Activated CD4-positive, alpha-beta T cell treated with anti-CD3 and anti-CD28 coated beads for 36 hours (primary cell): ENCODE data around the gene WDR82. TPM values are rescaled to one million over a fixed set of nuclear protein-coding genes. Genes with fewer than 3 reads are reported as not detected.

ENCODE experiments used
- ATAC-seq: fragments of 200-7000 bp; cut with Tn5 transposase; one replicate; pipeline ENCODE4 v1.10.0; 2021; ENCODE audit warnings: mild to moderate bottlenecking, moderate library complexity
- CTCF ChIA-PET: fragments of 350-600 bp; sonication (Branson Sonifier 250); formaldehyde crosslinking; loops from one replicate; lab custom pipeline; 2021; ENCODE audit warnings: antibody characterized with exemption; lab: Charles Lee
- POLR2A ChIA-PET: fragments of 350-600 bp; sonication (Branson Sonifier 250); formaldehyde crosslinking; loops from one replicate; lab custom pipeline; 2021; ENCODE audit warnings: antibody characterized with exemption, inconsistent platforms; lab: Charles Lee
- DNase-seq: peaks from one replicate; pipeline ENCODE4 v3.0.0-alpha.2; 2020
- H3K27ac Mint-ChIP-seq: one replicate; pipeline ENCODE4 v1.8.0; 2021; ENCODE audit warnings: mixed read lengths
- H3K27me3 Mint-ChIP-seq: one replicate; pipeline ENCODE4 v1.8.0; 2021; ENCODE audit warnings: mixed read lengths
- H3K36me3 Mint-ChIP-seq: one replicate; pipeline ENCODE4 v1.8.0; 2021; ENCODE audit warnings: low read depth, mixed read lengths
- H3K4me1 Mint-ChIP-seq: one replicate; pipeline ENCODE4 v1.8.0; 2021; ENCODE audit warnings: mixed read lengths
- H3K4me3 Mint-ChIP-seq: one replicate; pipeline ENCODE4 v1.8.0; 2021; ENCODE audit warnings: mild to moderate bottlenecking, moderate library complexity, mixed read lengths
- H3K9me3 Mint-ChIP-seq: one replicate; pipeline ENCODE4 v1.8.0; 2021; ENCODE audit warnings: low read depth, mixed read lengths
- intact Hi-C, 2 experiments: fragments of 100-400 bp; cut with DNase I in 1 of 2; cut with micrococcal nuclease in 1 of 2; formaldehyde crosslinking; loops; one replicate each; pipeline versions ENCODE4 v1.14.2 to v1.15.1; 2022 to 2024; cut with DNase I, micrococcal nuclease
- total RNA-seq, 2 experiments: library from RNA; stranded (reverse); gene quantifications; one replicate each; pipeline ENCODE4 v1.2.3, GENCODE V29; 2021

Gene WDR82
- total RNA-seq, 2 experiments from 2014 or later = 95.2 to 113 TPM

GRCh38 chr3:52270252-52270754 lies 8.1 kb downstream of the WDR82 start:
- intact Hi-C loops = loop anchor here (1.0 to 10.0 kb wide), 5 partner anchors 17 to 1656 kb away; partner anchors contain the start of genes CISH (in 1 of the 2), GNL3 (in 1 of the 2), MAPKAPK3 (in 1 of the 2) and PBRM1 (in 1 of the 2)
- ATAC-seq = no peak
- ChIA-PET POLR2A (interaction anchor here (0.6 to 1.8 kb wide), 3 partner anchors 17 to 28 kb away, joined by 3 to 5 read pairs (median 4); no protein-coding TSS in a partner anchor), CTCF (interaction anchor here (0.5 to 2.2 kb wide), 9 partner anchors 24 to 68 kb away, joined by 3 to 12 read pairs (median 3); partner anchors contain the start of gene PPM1M)
- Mint-ChIP-seq H3K4me3 (peak overlapping the region; percentile 99), H3K27me3 (no peaks in the 10 kb centered on the region), H3K36me3 (peaks cover 90% of the 10 kb centered on the region), H3K9me3 (no peaks in the 10 kb centered on the region), H3K27ac (peak overlapping the region; percentile 93), H3K4me1 (peaks cover 85% of the 10 kb centered on the region)
- DNase-seq = no peak

GRCh38 chr3:52269776-52270175 lies 8.7 kb downstream of the WDR82 start:
- ATAC-seq (no peak), DNase-seq (no peak)
- Mint-ChIP-seq H3K4me1 (peaks cover 87% of the 10 kb centered on the region), H3K27ac (peak overlapping the region; percentile 93), H3K27me3 (no peaks in the 10 kb centered on the region), H3K9me3 (no peaks in the 10 kb centered on the region), H3K36me3 (peaks cover 89% of the 10 kb centered on the region), H3K4me3 (peak overlapping the region; percentile 99)
- ChIA-PET POLR2A (no interaction called here), CTCF (interaction anchor here (0.7 to 1.7 kb wide), 2 partner anchors 27 to 28 kb away, joined by 3 read pairs; no protein-coding TSS in a partner anchor)
- intact Hi-C loops = loop anchor here (1.0 to 10.0 kb wide), 5 partner anchors 16 to 1655 kb away; partner anchors contain the start of genes CISH (in 1 of the 2), GNL3 (in 1 of the 2), MAPKAPK3 (in 1 of the 2) and PBRM1 (in 1 of the 2)

GRCh38 chr3:52268036-52268435 lies 10.4 kb downstream of the WDR82 start:
- Mint-ChIP-seq H3K4me3 (peak overlapping the region; percentile 57), H3K9me3 (no peaks in the 10 kb centered on the region), H3K27me3 (no peaks in the 10 kb centered on the region), H3K27ac (peak overlapping the region; percentile 93), H3K4me1 (peaks cover 88% of the 10 kb centered on the region), H3K36me3 (peaks cover 89% of the 10 kb centered on the region)
- ATAC-seq (peak; percentile 65), DNase-seq (peak; percentile 82)
- intact Hi-C loops = no loop called here
- POLR2A ChIA-PET = interaction anchor here (0.6 kb wide), 1 partner anchor 18 kb away, joined by 3 read pairs; no protein-coding TSS in a partner anchor
- CTCF ChIA-PET = interaction anchor here (0.5 to 1.9 kb wide), 6 partner anchors 9 to 269 kb away, joined by 3 to 8 read pairs (median 4); no protein-coding TSS in a partner anchor

- POLR2A ChIA-PET = no interaction called here
- H3K36me3 Mint-ChIP-seq = peaks cover 88% of the 10 kb centered on the region
- no peak for DNase-seq
- intact Hi-C loops = no loop called here
- ATAC-seq = no peak
- CTCF ChIA-PET = no interaction called here
- H3K27ac Mint-ChIP-seq = peak overlapping the region; percentile 71
- H3K9me3 Mint-ChIP-seq = no peaks in the 10 kb centered on the region
- peaks cover 89% of the 10 kb centered on the region for H3K4me1 Mint-ChIP-seq
- no peaks in the 10 kb centered on the region for H3K27me3 Mint-ChIP-seq
- no peak overlapping the region for H3K4me3 Mint-ChIP-seq
Measured at GRCh38 chr3:52265387-52265786, 13.1 kb downstream of the WDR82 start.

- CTCF ChIA-PET = interaction anchor here (0.6 to 1.0 kb wide), 2 partner anchors 27 to 77 kb away, joined by 3 to 5 read pairs; no protein-coding TSS in a partner anchor
Measured at GRCh38 chr3:52262447-52262846, 16.0 kb downstream of the WDR82 start.

GRCh38 chr3:52259448-52259847 lies 19.0 kb downstream of the WDR82 start:
- Mint-ChIP-seq H3K9me3 (no peaks in the 10 kb centered on the region), H3K27ac (peak overlapping the region; percentile 73), H3K4me1 (peaks cover 94% of the 10 kb centered on the region), H3K27me3 (no peaks in the 10 kb centered on the region), H3K4me3 (no peak overlapping the region), H3K36me3 (peaks cover 93% of the 10 kb centered on the region)
- CTCF ChIA-PET = interaction anchor here (0.8 to 2.0 kb wide), 6 partner anchors 9 to 27 kb away, joined by 3 to 6 read pairs (median 4); no protein-coding TSS in a partner anchor
- POLR2A ChIA-PET = interaction anchor here (1.1 kb wide), 1 partner anchor 15 kb away, joined by 4 read pairs; no protein-coding TSS in a partner anchor
- ATAC-seq = peak; percentile 39
- intact Hi-C loops = no loop called here
- no peak for DNase-seq

More at GRCh38 chr3:52262447-52262846, 16.0 kb downstream of the WDR82 start:
- DNase-seq (no peak), ATAC-seq (no peak)
- peaks cover 89% of the 10 kb centered on the region for H3K36me3 Mint-ChIP-seq
- H3K4me1 Mint-ChIP-seq = peaks cover 87% of the 10 kb centered on the region
- H3K4me3 Mint-ChIP-seq = no peak overlapping the region
- intact Hi-C loops = no loop called here
- POLR2A ChIA-PET = no interaction called here
- H3K27ac Mint-ChIP-seq = peak overlapping the region; percentile 75
- no peaks in the 10 kb centered on the region for H3K27me3 Mint-ChIP-seq
- no peaks in the 10 kb centered on the region for H3K9me3 Mint-ChIP-seq

- Mint-ChIP-seq H3K27me3 (no peaks in the 10 kb centered on the region), H3K4me3 (no peak overlapping the region), H3K27ac (peak overlapping the region; percentile 73), H3K36me3 (peaks cover 93% of the 10 kb centered on the region), H3K9me3 (no peaks in the 10 kb centered on the region), H3K4me1 (peaks cover 94% of the 10 kb centered on the region)
- peak; percentile 42 for ATAC-seq
- CTCF ChIA-PET = interaction anchor here (0.6 to 2.0 kb wide), 9 partner anchors 9 to 202 kb away, joined by 3 to 6 read pairs (median 4); no protein-coding TSS in a partner anchor
- POLR2A ChIA-PET = interaction anchor here (1.1 kb wide), 1 partner anchor 15 kb away, joined by 4 read pairs; no protein-coding TSS in a partner anchor
- intact Hi-C loops = no loop called here
- DNase-seq = no peak
Measured at GRCh38 chr3:52259035-52259434, 19.4 kb downstream of the WDR82 start.

- H3K27me3 Mint-ChIP-seq = no peaks in the 10 kb centered on the region
- H3K9me3 Mint-ChIP-seq = no peaks in the 10 kb centered on the region
- DNase-seq = no peak
- no peak overlapping the region for H3K4me3 Mint-ChIP-seq
- ChIA-PET POLR2A (no interaction called here), CTCF (interaction anchor here (1.0 to 2.0 kb wide), 3 partner anchors 9 to 29 kb away, joined by 3 to 6 read pairs (median 5); no protein-coding TSS in a partner anchor)
- peak overlapping the region; percentile 73 for H3K27ac Mint-ChIP-seq
- H3K4me1 Mint-ChIP-seq = peaks cover 94% of the 10 kb centered on the region
- peaks cover 93% of the 10 kb centered on the region for H3K36me3 Mint-ChIP-seq
- no peak for ATAC-seq
- intact Hi-C loops = no loop called here
Measured at GRCh38 chr3:52257911-52258310, 20.5 kb downstream of the WDR82 start.

- no peaks in the 10 kb centered on the region for H3K9me3 Mint-ChIP-seq
- peak overlapping the region; percentile 73 for H3K27ac Mint-ChIP-seq
- no peaks in the 10 kb centered on the region for H3K27me3 Mint-ChIP-seq
- H3K4me3 Mint-ChIP-seq = no peak overlapping the region
- intact Hi-C loops = no loop called here
- ATAC-seq (no peak), DNase-seq (no peak)
- ChIA-PET POLR2A (no interaction called here), CTCF (interaction anchor here (0.9 to 1.4 kb wide), 2 partner anchors 20 to 1787 kb away, joined by 3 to 6 read pairs; no protein-coding TSS in a partner anchor)
- H3K36me3 Mint-ChIP-seq = peaks cover 93% of the 10 kb centered on the region
- H3K4me1 Mint-ChIP-seq = peaks cover 94% of the 10 kb centered on the region
Measured at GRCh38 chr3:52256622-52257021, 21.8 kb downstream of the WDR82 start.

GRCh38 chr3:52256159-52256558 lies 22.3 kb downstream of the WDR82 start:
- Mint-ChIP-seq H3K36me3 (peaks cover 90% of the 10 kb centered on the region), H3K4me1 (peaks cover 91% of the 10 kb centered on the region), H3K9me3 (no peaks in the 10 kb centered on the region), H3K27ac (peak overlapping the region; percentile 73), H3K27me3 (no peaks in the 10 kb centered on the region), H3K4me3 (no peak overlapping the region)
- POLR2A ChIA-PET = no interaction called here
- intact Hi-C loops = no loop called here
- DNase-seq (no peak), ATAC-seq (no peak)
- CTCF ChIA-PET = interaction anchor here (1.4 kb wide), 1 partner anchor 20 kb away, joined by 6 read pairs; no protein-coding TSS in a partner anchor

- no peaks in the 10 kb centered on the region for H3K27me3 Mint-ChIP-seq
- peaks cover 87% of the 10 kb centered on the region for H3K36me3 Mint-ChIP-seq
- CTCF ChIA-PET = interaction anchor here (0.6 to 3.4 kb wide), 5 partner anchors 9 to 24 kb away, joined by 3 to 23 read pairs (median 11); partner anchors contain the start of genes TWF2 and WDR82
- H3K4me3 Mint-ChIP-seq = no peak overlapping the region
- peak overlapping the region; percentile 99 for H3K27ac Mint-ChIP-seq
- ATAC-seq (no peak), DNase-seq (no peak)
- POLR2A ChIA-PET = interaction anchor here (1.0 to 2.2 kb wide), 2 partner anchors 8 to 23 kb away, joined by 3 to 19 read pairs; partner anchors contain the start of gene WDR82
- H3K4me1 Mint-ChIP-seq = peaks cover 89% of the 10 kb centered on the region
- intact Hi-C loops = no loop called here
- no peaks in the 10 kb centered on the region for H3K9me3 Mint-ChIP-seq
Measured at GRCh38 chr3:52254608-52255007, 23.8 kb downstream of the WDR82 start.
